GM12878 (cell line): Measurements from ENCODE around the gene ARHGEF3. TPM values are rescaled to one million over a fixed set of nuclear protein-coding genes. Genes with fewer than 3 reads are reported as not detected.
A peak's percentile ranks its signal among the peaks of the same experiment; 100 is the strongest.

Experiments used
- BMI1 ChIP-seq: fragments of 450-650 bp; IDR thresholded peaks from 2 replicates; pipeline ENCODE4 v1.6.1; 2016; ENCODE audit warnings: mild to moderate bottlenecking, moderate library complexity, borderline replicate concordance
- FOXM1 ChIP-seq: IDR thresholded peaks from 2 replicates; pipeline ENCODE4 v1.6.1; 2012; ENCODE audit warnings: low read depth, mild to moderate bottlenecking, inconsistent platforms, low read length, moderate library complexity
- HDAC2 ChIP-seq: fragments of 200-600 bp; sonication (generic); IDR thresholded peaks from 2 replicates; pipeline ENCODE4 v1.6.1; 2017
- JUND ChIP-seq: IDR thresholded peaks from 2 replicates; pipeline ENCODE4 v1.6.1; 2012; ENCODE audit warnings: low read depth, mild to moderate bottlenecking, low read length, improper control_type of control experiment, moderate library complexity
- KLF5 ChIP-seq: fragments of 450-650 bp; IDR thresholded peaks from 2 replicates; pipeline ENCODE4 v1.6.1; 2014; ENCODE audit warnings: mild to moderate bottlenecking; ENCODE audit not compliant: partially characterized antibody
- MEF2B ChIP-seq: fragments of 450-650 bp; IDR thresholded peaks from 2 replicates; pipeline ENCODE4 v1.6.1; 2018; ENCODE audit warnings: mild to moderate bottlenecking, moderate library complexity; ENCODE audit not compliant: partially characterized antibody, poor library complexity, severe bottlenecking
- MXI1 ChIP-seq: fragments of 150-350 bp; IDR thresholded peaks from 2 replicates; pipeline ENCODE4 v1.6.1; 2011; ENCODE audit warnings: low read depth, mild to moderate bottlenecking, inconsistent platforms, low read length, improper control_type of control experiment
- NR2F1 ChIP-seq: fragments of 450-650 bp; conservative IDR thresholded peaks from 2 replicates; pipeline ENCODE4 v1.6.1; 2017; ENCODE audit warnings: mild to moderate bottlenecking
- RAD21 ChIP-seq: IDR thresholded peaks from 2 replicates; pipeline ENCODE4 v1.6.1; 2011; ENCODE audit warnings: mild to moderate bottlenecking, low read depth, low read length, moderate library complexity; ENCODE audit not compliant: insufficient read depth
- RCOR1 ChIP-seq: conservative IDR thresholded peaks from 2 replicates; pipeline ENCODE4 v1.6.1; 2012; ENCODE audit warnings: low read depth, low read length, improper control_type of control experiment
- RUNX3 ChIP-seq: IDR thresholded peaks from 2 replicates; pipeline ENCODE4 v1.6.1; 2012; ENCODE audit warnings: low read length, inconsistent platforms
- SIX5 ChIP-seq: IDR thresholded peaks from 2 replicates; pipeline ENCODE4 v1.6.1; 2011; ENCODE audit warnings: mild to moderate bottlenecking, low read depth, low read length, moderate library complexity; ENCODE audit not compliant: severe bottlenecking
- SMAD5 ChIP-seq: IDR thresholded peaks from 2 replicates; pipeline ENCODE4 v1.6.1; 2016; ENCODE audit warnings: antibody characterized with exemption, low read depth
- SP1 ChIP-seq: IDR thresholded peaks from one replicate; pipeline ENCODE4 v1.6.1; 2011; ENCODE audit warnings: low read depth, low read length
- YBX1 ChIP-seq: fragments of 450-650 bp; IDR thresholded peaks from 2 replicates; pipeline ENCODE4 v1.6.1; 2016; ENCODE audit warnings: antibody characterized with exemption
- polyA plus RNA-seq, 11 experiments: library from polyadenylated mRNA; depleted of rRNA in 4 of 11; unstranded in 6 of 11; stranded (reverse) in 5 of 11; fragments of >200 nt; fragmentation: Nextera tagmentation in 4 of 11; fragmentation: Illumina TruSeq in 1 of 11; extraction: Ambion mirVana in 4 of 11; extraction: Trizol in 1 of 11; gene quantifications; 1 replicate in 1 of 11; 2 replicates in 10 of 11; pipeline versions ENCODE4 v1.2.1 to v1.2.3, GENCODE V29; 2011 to 2016; ENCODE audit warnings: inconsistent platforms in 2 of 11, missing spikeins in 2 of 11, low read depth in 1 of 11
- total RNA-seq, 4 experiments: library from RNA; depleted of rRNA in 3 of 4; stranded (reverse); fragments of >200 nt in 3 of 4; fragmentation: Illumina TruSeq in 1 of 4; extraction: Trizol in 1 of 4; gene quantifications; 2 replicates each; pipeline versions ENCODE4 v1.2.1 to v1.2.3, GENCODE V29; 2013 to 2021
- TF ChIP-seq, protein P1 (sequence below): fragments of 450-650 bp; IDR thresholded peaks from 2 replicates; pipeline ENCODE4 v1.6.1; 2017; ENCODE audit warnings: mild to moderate bottlenecking, moderate library complexity
- TF ChIP-seq, protein P2 (sequence below): IDR thresholded peaks from 2 replicates; pipeline ENCODE4 v1.6.1; 2012; ENCODE audit warnings: low read depth, low read length, improper control_type of control experiment
- TF ChIP-seq, protein P3 (sequence below): fragments of 450-650 bp; IDR thresholded peaks from 2 replicates; pipeline ENCODE4 v1.6.1; 2017; ENCODE audit warnings: borderline replicate concordance
- TF ChIP-seq, protein P4 (sequence below): fragments of 450-650 bp; IDR thresholded peaks from 2 replicates; pipeline ENCODE4 v1.6.1; 2016; ENCODE audit warnings: mild to moderate bottlenecking
- TF ChIP-seq, protein P5 (sequence below): fragments of 450-650 bp; IDR thresholded peaks from 2 replicates; pipeline ENCODE4 v1.6.1; 2016; ENCODE audit warnings: mild to moderate bottlenecking
- TF ChIP-seq, protein P6 (sequence below): IDR thresholded peaks from 2 replicates; pipeline ENCODE4 v1.6.1; 2012; ENCODE audit warnings: low read depth, low read length, improper control_type of control experiment

Gene ARHGEF3
- total and polyA plus RNA-seq, 10 of the 15 experiments (the other 5 are each of a cell fraction or from before 2014, with no cell fraction given) = 21.8 to 78.7 (median 56.2) TPM

DNA sequence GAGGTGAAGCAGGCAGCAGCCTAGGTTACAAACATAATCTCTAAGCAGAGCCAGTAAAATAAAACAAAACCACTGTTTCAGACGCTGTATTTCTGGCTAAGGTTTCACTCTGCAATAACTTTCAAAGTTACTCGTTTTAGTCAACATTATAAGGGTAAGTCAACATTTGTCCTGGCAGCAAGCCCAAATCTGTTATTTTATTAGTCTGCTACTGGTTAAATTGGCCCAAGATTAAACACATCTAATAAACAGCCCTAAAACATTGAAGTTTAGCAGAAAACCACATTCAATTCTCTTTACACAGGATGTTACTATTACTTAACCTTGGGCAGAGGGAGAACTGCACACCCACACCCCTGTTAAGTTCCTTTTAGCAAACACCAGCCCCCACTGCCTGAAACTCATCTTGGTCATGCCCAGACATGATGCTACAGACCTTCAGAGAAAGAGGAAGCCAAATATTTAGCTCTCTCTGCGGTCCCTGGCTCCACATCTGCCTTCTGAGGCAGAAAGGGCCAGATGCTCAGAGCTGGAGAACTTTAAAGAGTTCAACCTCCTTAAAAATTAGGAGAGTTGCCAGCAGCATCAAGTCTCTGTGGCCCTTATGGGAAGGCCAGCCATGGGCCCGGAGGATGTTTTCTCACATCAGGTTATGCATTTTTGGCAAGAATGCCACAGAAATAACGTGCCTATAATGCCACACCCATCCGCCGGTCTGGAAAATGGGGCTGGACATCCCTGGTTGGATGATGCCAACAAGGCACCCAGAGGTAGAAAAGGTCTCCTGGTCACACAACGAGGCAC is 17.9 kb downstream of the ARHGEF3 start (continued):
- TF ChIP-seq, protein P1, sequence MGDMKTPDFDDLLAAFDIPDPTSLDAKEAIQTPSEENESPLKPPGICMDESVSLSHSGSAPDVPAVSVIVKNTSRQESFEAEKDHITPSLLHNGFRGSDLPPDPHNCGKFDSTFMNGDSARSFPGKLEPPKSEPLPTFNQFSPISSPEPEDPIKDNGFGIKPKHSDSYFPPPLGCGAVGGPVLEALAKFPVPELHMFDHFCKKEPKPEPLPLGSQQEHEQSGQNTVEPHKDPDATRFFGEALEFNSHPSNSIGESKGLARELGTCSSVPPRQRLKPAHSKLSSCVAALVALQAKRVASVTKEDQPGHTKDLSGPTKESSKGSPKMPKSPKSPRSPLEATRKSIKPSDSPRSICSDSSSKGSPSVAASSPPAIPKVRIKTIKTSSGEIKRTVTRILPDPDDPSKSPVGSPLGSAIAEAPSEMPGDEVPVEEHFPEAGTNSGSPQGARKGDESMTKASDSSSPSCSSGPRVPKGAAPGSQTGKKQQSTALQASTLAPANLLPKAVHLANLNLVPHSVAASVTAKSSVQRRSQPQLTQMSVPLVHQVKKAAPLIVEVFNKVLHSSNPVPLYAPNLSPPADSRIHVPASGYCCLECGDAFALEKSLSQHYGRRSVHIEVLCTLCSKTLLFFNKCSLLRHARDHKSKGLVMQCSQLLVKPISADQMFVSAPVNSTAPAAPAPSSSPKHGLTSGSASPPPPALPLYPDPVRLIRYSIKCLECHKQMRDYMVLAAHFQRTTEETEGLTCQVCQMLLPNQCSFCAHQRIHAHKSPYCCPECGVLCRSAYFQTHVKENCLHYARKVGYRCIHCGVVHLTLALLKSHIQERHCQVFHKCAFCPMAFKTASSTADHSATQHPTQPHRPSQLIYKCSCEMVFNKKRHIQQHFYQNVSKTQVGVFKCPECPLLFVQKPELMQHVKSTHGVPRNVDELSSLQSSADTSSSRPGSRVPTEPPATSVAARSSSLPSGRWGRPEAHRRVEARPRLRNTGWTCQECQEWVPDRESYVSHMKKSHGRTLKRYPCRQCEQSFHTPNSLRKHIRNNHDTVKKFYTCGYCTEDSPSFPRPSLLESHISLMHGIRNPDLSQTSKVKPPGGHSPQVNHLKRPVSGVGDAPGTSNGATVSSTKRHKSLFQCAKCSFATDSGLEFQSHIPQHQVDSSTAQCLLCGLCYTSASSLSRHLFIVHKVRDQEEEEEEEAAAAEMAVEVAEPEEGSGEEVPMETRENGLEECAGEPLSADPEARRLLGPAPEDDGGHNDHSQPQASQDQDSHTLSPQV = no peak
- TF ChIP-seq RAD21 = peak; percentile 25; the same call in 1 of the 2 replicates
- TF ChIP-seq, protein P2, sequence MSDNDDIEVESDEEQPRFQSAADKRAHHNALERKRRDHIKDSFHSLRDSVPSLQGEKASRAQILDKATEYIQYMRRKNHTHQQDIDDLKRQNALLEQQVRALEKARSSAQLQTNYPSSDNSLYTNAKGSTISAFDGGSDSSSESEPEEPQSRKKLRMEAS = peak; percentile 25; the same call in 1 of the 2 replicates
- peak; percentile 30; the same call in 1 of the 2 replicates for TF ChIP-seq JUND
- peak; percentile 92 for TF ChIP-seq FOXM1
- TF ChIP-seq, protein P3, sequence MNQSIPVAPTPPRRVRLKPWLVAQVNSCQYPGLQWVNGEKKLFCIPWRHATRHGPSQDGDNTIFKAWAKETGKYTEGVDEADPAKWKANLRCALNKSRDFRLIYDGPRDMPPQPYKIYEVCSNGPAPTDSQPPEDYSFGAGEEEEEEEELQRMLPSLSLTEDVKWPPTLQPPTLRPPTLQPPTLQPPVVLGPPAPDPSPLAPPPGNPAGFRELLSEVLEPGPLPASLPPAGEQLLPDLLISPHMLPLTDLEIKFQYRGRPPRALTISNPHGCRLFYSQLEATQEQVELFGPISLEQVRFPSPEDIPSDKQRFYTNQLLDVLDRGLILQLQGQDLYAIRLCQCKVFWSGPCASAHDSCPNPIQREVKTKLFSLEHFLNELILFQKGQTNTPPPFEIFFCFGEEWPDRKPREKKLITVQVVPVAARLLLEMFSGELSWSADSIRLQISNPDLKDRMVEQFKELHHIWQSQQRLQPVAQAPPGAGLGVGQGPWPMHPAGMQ = no peak
- TF ChIP-seq, protein P4, sequence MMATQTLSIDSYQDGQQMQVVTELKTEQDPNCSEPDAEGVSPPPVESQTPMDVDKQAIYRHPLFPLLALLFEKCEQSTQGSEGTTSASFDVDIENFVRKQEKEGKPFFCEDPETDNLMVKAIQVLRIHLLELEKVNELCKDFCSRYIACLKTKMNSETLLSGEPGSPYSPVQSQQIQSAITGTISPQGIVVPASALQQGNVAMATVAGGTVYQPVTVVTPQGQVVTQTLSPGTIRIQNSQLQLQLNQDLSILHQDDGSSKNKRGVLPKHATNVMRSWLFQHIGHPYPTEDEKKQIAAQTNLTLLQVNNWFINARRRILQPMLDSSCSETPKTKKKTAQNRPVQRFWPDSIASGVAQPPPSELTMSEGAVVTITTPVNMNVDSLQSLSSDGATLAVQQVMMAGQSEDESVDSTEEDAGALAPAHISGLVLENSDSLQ = no peak
- TF ChIP-seq YBX1 = no peak
- peak; percentile 65 for TF ChIP-seq MEF2B
- TF ChIP-seq NR2F1 = peak; percentile 53; the same call in 1 of the 2 replicates
- no peak for TF ChIP-seq KLF5
- TF ChIP-seq SP1 = peak; percentile 75
- no peak; the same call in 1 of the 2 replicates for TF ChIP-seq BMI1
- TF ChIP-seq MXI1 = no peak
- TF ChIP-seq RUNX3 = peak; percentile 94
- TF ChIP-seq, protein P5, sequence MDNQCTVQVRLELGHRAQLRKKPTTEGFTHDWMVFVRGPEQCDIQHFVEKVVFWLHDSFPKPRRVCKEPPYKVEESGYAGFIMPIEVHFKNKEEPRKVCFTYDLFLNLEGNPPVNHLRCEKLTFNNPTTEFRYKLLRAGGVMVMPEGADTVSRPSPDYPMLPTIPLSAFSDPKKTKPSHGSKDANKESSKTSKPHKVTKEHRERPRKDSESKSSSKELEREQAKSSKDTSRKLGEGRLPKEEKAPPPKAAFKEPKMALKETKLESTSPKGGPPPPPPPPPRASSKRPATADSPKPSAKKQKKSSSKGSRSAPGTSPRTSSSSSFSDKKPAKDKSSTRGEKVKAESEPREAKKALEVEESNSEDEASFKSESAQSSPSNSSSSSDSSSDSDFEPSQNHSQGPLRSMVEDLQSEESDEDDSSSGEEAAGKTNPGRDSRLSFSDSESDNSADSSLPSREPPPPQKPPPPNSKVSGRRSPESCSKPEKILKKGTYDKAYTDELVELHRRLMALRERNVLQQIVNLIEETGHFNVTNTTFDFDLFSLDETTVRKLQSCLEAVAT = peak; percentile 86
- TF ChIP-seq RCOR1 = 0 out of 2 replicates have a peak, but pooled peaks have one; percentile 39
- no peak for TF ChIP-seq HDAC2
- no peak for TF ChIP-seq SMAD5
- TF ChIP-seq SIX5 = no peak
- TF ChIP-seq, protein P6, sequence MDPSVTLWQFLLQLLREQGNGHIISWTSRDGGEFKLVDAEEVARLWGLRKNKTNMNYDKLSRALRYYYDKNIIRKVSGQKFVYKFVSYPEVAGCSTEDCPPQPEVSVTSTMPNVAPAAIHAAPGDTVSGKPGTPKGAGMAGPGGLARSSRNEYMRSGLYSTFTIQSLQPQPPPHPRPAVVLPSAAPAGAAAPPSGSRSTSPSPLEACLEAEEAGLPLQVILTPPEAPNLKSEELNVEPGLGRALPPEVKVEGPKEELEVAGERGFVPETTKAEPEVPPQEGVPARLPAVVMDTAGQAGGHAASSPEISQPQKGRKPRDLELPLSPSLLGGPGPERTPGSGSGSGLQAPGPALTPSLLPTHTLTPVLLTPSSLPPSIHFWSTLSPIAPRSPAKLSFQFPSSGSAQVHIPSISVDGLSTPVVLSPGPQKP = no peak
